Measurements from ENCODE around the gene IP6K3.
A peak's percentile ranks its signal among the peaks of the same experiment; 100 is the strongest.

Gene IP6K3

DNA sequence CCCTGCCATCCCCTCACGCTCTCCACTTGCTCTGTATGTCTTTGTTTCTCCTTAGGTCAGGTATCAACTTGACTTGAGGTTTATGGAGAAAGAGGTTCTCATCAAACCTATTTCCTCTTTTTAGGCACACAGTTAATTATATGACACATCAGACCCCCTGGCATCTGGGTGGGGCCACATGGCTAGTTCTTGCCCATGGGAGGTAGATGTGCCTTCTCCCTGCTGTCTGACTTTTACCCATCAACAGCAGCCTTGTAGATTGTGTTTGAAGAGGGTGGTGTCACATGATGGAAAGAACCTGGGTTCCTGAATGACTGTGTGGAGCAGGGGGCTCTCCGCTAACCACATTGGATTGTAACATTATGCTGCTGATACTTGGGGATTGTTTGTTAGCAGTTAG, 28.0 kb downstream of the IP6K3 start:
- H3K27me3 ChIP-seq: no peaks in the 10 kb centered on the region
- H3K9ac ChIP-seq: no peak overlapping the region
- peaks cover 27% of the 10 kb centered on the region for H3K4me1 ChIP-seq
- H3K9me3 ChIP-seq: no peaks in the 10 kb centered on the region
- H3K27ac ChIP-seq: no peak overlapping the region
- H3K36me3 ChIP-seq: no peaks in the 10 kb centered on the region
- H3K4me3 ChIP-seq: no peak overlapping the region
- TF ChIP-seq Cebpa-rat (IDR thresholded peaks at IDR 0.05): no peak
- peak overlapping the region; percentile 22 for H3K4me2 ChIP-seq
- 0 out of 2 replicates have a peak, but pooled peaks cover 4% of the 10 kb centered on the region for H4K20me1 ChIP-seq

DNA sequence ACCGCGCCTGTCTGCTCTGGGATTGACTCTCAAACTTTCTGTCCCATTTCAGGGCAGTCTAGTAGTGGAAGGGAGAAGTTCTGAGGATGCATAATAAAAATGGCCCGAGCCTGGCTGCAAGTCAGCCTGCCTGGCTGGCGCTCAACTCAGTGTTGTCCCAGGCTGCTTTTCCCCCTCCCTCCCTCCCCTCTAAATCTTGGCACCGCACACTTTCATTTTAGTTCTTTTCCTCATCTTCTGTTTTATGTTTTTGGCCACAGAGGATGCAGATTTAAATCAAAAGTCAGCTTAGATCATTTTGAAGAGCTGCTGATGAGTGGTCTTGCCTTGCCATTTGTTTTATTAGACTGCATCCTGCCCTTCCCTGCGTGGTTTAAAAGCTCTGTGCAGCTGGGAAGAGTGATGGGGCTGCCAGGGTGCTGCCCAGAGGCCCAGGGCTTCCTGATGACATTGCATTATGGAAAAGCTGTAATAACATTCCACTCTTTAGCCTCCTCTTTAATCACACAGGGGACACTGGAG, 28.7 kb downstream of the IP6K3 start:
- no peaks in the 10 kb centered on the region for H3K9me3 ChIP-seq
- no peak for TF ChIP-seq Cebpa-rat (IDR thresholded peaks at IDR 0.05)
- no peaks in the 10 kb centered on the region for H3K27me3 ChIP-seq
- peak overlapping the region; percentile 22 for H3K4me2 ChIP-seq
- no peak overlapping the region for H3K4me3 ChIP-seq
- H3K36me3 ChIP-seq: no peaks in the 10 kb centered on the region
- no peak overlapping the region for H3K9ac ChIP-seq
- H4K20me1 ChIP-seq: 0 out of 2 replicates have a peak, but pooled peaks cover 4% of the 10 kb centered on the region
- no peak overlapping the region for H3K27ac ChIP-seq
- peaks cover 24% of the 10 kb centered on the region for H3K4me1 ChIP-seq

DNA sequence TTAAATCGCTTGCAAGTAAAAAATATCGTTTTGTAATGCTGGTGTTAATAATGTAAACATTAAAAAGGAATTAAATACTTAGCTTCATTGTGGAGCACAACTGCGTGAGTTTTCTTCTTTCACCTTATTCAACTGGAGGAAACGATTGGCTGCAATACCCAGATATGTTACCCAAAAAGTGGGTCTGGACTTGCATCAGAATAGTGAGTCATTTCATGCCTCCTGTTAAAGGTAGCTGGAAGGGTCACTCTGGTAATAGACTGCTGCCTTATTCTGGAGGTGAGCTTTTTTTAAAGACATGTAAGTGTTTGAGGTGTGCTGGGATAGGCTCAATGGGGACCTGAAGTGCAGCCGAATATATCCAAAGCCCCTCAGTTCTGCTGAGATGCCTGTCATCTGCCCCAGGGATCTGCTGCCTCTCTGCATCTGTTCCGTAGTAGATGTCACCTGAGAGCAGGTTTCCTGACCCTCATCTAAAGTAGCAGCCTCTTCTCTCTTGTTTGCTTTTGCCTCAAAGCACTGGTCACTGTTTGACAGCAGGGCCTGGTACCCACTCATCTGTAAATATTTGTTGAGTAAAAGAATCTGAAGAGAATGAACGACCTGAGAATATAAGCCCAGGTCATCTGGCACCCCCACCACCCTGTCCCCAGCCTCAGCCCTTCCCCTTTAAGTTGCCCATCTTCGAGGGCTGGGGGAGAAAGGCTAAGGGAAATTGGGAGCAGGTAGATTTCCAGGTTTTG, 29.6 kb downstream of the IP6K3 start:
- Histone ChIP-seq H3K4me2 (no peak overlapping the region), H3K36me3 (no peaks in the 10 kb centered on the region), H3K9me3 (no peaks in the 10 kb centered on the region), H3K4me1 (peaks cover 30% of the 10 kb centered on the region), H3K27ac (no peak overlapping the region), H3K9ac (no peak overlapping the region), H4K20me1 (0 out of 2 replicates have a peak, but pooled peaks cover 4% of the 10 kb centered on the region), H3K27me3 (no peaks in the 10 kb centered on the region), H3K4me3 (no peak overlapping the region)
- no peak for TF ChIP-seq Cebpa-rat (IDR thresholded peaks at IDR 0.05)

GRCh38 chr6:33716379-33716778, 30.3 kb downstream of the IP6K3 start:
- TF ChIP-seq Cebpa-rat (IDR thresholded peaks at IDR 0.05): no peak
- Histone ChIP-seq H4K20me1 (0 out of 2 replicates have a peak, but pooled peaks cover 4% of the 10 kb centered on the region), H3K4me1 (peaks cover 33% of the 10 kb centered on the region), H3K9me3 (no peaks in the 10 kb centered on the region), H3K4me2 (no peak overlapping the region), H3K27ac (no peak overlapping the region), H3K4me3 (no peak overlapping the region), H3K36me3 (no peaks in the 10 kb centered on the region), H3K9ac (no peak overlapping the region), H3K27me3 (no peaks in the 10 kb centered on the region)

- no peak overlapping the region for H3K4me3 ChIP-seq
- H3K27me3 ChIP-seq: no peaks in the 10 kb centered on the region
- TF ChIP-seq Cebpa-rat (IDR thresholded peaks at IDR 0.05): no peak
- H3K4me1 ChIP-seq: peaks cover 50% of the 10 kb centered on the region
- H3K9ac ChIP-seq: no peak overlapping the region
- H4K20me1 ChIP-seq: peaks cover 6% of the 10 kb centered on the region; the same call in 1 of the 2 replicates
- H3K27ac ChIP-seq: no peak overlapping the region
- H3K36me3 ChIP-seq: peaks cover 8% of the 10 kb centered on the region; the same call in 1 of the 2 replicates
- H3K9me3 ChIP-seq: no peaks in the 10 kb centered on the region
- H3K4me2 ChIP-seq: peak overlapping the region; percentile 64
These were observed 32.2 kb downstream of the IP6K3 start for GRCh38 chr6:33714385-33715040.

- H3K4me3 ChIP-seq: no peak overlapping the region
- H3K36me3 ChIP-seq: peaks cover 15% of the 10 kb centered on the region
- peak overlapping the region; percentile 64 for H3K4me2 ChIP-seq
- no peak overlapping the region for H3K27ac ChIP-seq
- no peak overlapping the region for H3K9ac ChIP-seq
- H3K27me3 ChIP-seq: no peaks in the 10 kb centered on the region
- TF ChIP-seq Cebpa-rat (IDR thresholded peaks at IDR 0.05): no peak
- H3K9me3 ChIP-seq: no peaks in the 10 kb centered on the region
- H4K20me1 ChIP-seq: peaks cover 13% of the 10 kb centered on the region
- H3K4me1 ChIP-seq: peaks cover 57% of the 10 kb centered on the region
These were observed 32.9 kb downstream of the IP6K3 start for GRCh38 chr6:33713786-33714185.

GRCh38 chr6:33712914-33713313, 33.8 kb downstream of the IP6K3 start:
- peaks cover 59% of the 10 kb centered on the region for H3K4me1 ChIP-seq

DNA sequence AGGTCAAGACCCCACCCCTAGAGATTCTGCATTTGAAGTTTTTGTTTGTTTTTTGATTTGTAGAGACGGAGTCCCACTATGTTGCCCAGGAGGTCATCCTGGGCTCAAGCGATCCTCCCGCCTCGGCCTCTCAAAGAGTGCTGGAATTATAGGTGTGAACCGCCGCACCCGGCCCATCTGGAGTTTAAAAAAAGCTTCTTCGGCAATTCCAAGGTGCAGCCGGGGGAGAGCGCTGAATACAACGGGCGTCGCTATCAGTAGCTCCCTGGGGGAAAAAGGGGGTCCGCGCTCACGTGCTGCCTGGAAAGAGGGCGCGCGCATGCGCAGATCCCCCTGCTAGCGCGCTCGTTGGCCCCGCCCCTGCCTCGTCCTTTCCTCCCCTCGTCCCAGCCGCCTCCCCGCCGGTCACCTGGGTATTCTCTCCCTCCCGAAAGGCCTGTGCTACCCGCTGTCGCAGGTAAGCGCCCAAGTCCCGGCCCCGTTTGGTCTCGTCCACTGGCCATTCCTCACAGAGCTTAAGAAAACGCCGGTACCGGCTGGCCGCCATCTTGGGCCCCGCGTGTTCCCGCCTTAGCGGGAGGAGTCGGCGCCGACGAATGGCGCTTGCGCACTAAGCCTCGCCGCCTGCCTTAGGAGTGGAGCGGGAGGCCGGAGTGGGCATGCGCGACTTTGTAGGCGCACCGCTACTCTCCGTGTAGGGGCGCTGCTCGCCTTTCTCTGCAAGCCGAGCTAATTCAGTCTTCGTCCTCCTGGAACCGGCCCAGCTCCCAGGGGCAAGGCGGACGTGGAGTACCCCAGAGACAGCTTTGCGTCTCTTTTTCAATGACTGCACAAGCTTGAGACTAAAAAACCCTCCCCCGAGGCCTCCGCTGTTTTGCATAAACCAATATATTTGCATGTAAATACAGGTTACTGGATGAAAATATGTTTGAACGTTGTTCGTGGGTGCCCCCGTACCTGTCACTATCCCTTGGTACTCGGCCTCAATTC, 35.3 kb downstream of the IP6K3 start, which contains the start of gene UQCC2:
Gene UQCC2, minus strand, starts transcription at position 561 of the 990 bp plus-strand sequence. Its CDS starts 14 bp downstream, at position 547.
- H4K20me1 ChIP-seq: peaks cover 36% of the 10 kb centered on the region
- no peak for TF ChIP-seq Cebpa-rat (IDR thresholded peaks at IDR 0.05)
- peak within 1 kb of the TSS; percentile 68 for H3K4me3 ChIP-seq

More at GRCh38 chr6:33712914-33713313, 33.8 kb downstream of the IP6K3 start:
- Histone ChIP-seq H3K4me3 (no peak overlapping the region), H3K9me3 (no peaks in the 10 kb centered on the region), H3K36me3 (peaks cover 18% of the 10 kb centered on the region), H4K20me1 (peaks cover 22% of the 10 kb centered on the region), H3K4me2 (no peak overlapping the region), H3K9ac (no peak overlapping the region), H3K27me3 (no peaks in the 10 kb centered on the region), H3K27ac (no peak overlapping the region)
- TF ChIP-seq Cebpa-rat (IDR thresholded peaks at IDR 0.05): no peak

More for the DNA sequence above, 35.3 kb downstream of the IP6K3 start, which contains the start of gene UQCC2:
- H3K9ac ChIP-seq: peak within 1 kb of the TSS; percentile 88
- peaks cover 18% of the 10 kb centered on the region for H3K36me3 ChIP-seq
- peaks cover 74% of the 10 kb centered on the region for H3K4me1 ChIP-seq
- H3K4me2 ChIP-seq: peak within 1 kb of the TSS; percentile 94
- H3K9me3 ChIP-seq: no peaks in the 10 kb centered on the region
- H3K27me3 ChIP-seq: peaks cover 10% of the 10 kb centered on the region
- H3K27ac ChIP-seq: peak within 1 kb of the TSS; percentile 94
